Activated CD4-positive, alpha-beta T cell treated with anti-CD3 and anti-CD28 coated beads, Interleukin-2, amount 10 ng/mL, durations not matched to agents 7 days and 5 days (primary cell): Measurements from ENCODE around the gene SH3RF1. TPM values are rescaled to one million over a fixed set of nuclear protein-coding genes. Genes with fewer than 3 reads are reported as not detected.
"Not testable (repeated sequence)": the region's sequence is repeated elsewhere in the genome, so short reads cannot be mapped to it uniquely, and the experiment has no call there.

ENCODE experiments used
- CTCF ChIA-PET: fragments of 350-600 bp; sonication (Branson Sonifier 250); formaldehyde crosslinking; loops from one replicate; lab custom pipeline; 2021; ENCODE audit warnings: antibody characterized with exemption; lab: Charles Lee
- POLR2A ChIA-PET: fragments of 350-600 bp; sonication (Branson Sonifier 250); formaldehyde crosslinking; loops from one replicate; lab custom pipeline; 2021; ENCODE audit warnings: antibody characterized with exemption; lab: Charles Lee
- DNase-seq: peaks from one replicate; pipeline ENCODE4 v3.0.0-alpha.2; 2020
- H3K27ac Mint-ChIP-seq: one replicate; pipeline ENCODE4 v1.8.0; 2021; ENCODE audit warnings: mild to moderate bottlenecking, moderate library complexity, mixed read lengths
- H3K27me3 Mint-ChIP-seq: one replicate; pipeline ENCODE4 v1.8.0; 2021; ENCODE audit warnings: mixed read lengths
- H3K36me3 Mint-ChIP-seq: one replicate; pipeline ENCODE4 v1.8.0; 2021; ENCODE audit warnings: low read depth, mixed read lengths
- H3K4me1 Mint-ChIP-seq: one replicate; pipeline ENCODE4 v1.8.0; 2021; ENCODE audit warnings: mixed read lengths
- H3K4me3 Mint-ChIP-seq: one replicate; pipeline ENCODE4 v1.8.0; 2021; ENCODE audit warnings: mild to moderate bottlenecking, moderate library complexity, mixed read lengths
- H3K9me3 Mint-ChIP-seq: one replicate; pipeline ENCODE4 v1.8.0; 2021; ENCODE audit warnings: mixed read lengths
- total RNA-seq, 2 experiments: library from RNA; stranded (reverse); gene quantifications; one replicate each; pipeline ENCODE4 v1.2.3, GENCODE V29; 2021

Gene SH3RF1
- total RNA-seq, 2 experiments from 2014 or later, result 0.17 TPM

- H3K27ac Mint-ChIP-seq, result no peak overlapping the region
- no peak for DNase-seq
- ChIA-PET CTCF (interaction anchor here (0.6 kb wide), 1 partner anchor 644 kb away, joined by 3 read pairs; no protein-coding TSS in a partner anchor), POLR2A (no interaction called here)
- H3K27me3 Mint-ChIP-seq, result peaks cover 39% of the 10 kb centered on the region
- H3K9me3 Mint-ChIP-seq, result no peaks in the 10 kb centered on the region
- no peaks in the 10 kb centered on the region for H3K36me3 Mint-ChIP-seq
- H3K4me1 Mint-ChIP-seq, result no peaks in the 10 kb centered on the region
- H3K4me3 Mint-ChIP-seq, result no peak overlapping the region
Observed at GRCh38 chr4:169293343-169294176, 22.8 kb upstream of the SH3RF1 start.

DNA sequence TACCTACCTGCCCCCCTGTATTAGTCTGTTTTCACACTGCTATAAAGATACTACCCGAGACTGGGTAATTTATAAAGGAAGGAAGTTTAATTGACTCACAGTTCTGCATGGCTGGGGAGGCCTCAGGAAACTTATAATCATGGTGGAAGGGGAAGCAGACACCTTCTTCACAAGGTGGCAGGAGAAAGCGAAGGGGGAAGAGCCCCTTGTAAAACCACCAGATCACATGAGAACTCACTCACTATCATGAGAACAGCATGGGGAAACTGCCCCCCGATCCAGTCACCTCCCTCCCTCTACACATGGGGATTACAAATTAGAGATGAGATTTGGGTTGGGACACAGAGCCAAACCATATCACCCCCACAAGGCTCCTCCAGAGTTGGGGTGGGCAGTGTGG is 17.2 kb upstream of the SH3RF1 start:
- H3K4me1 Mint-ChIP-seq, H3K4me3 Mint-ChIP-seq, H3K9me3 Mint-ChIP-seq, H3K36me3 Mint-ChIP-seq, H3K27me3 Mint-ChIP-seq, POLR2A ChIA-PET, H3K27ac Mint-ChIP-seq, DNase-seq, CTCF ChIA-PET: not testable (repeated sequence)

GRCh38 chr4:169286562-169287301 is 16.0 kb upstream of the SH3RF1 start:
- no peak overlapping the region for H3K27ac Mint-ChIP-seq
- CTCF ChIA-PET, result interaction anchor here (0.9 kb wide), 1 partner anchor 9 kb away, joined by 4 read pairs; no protein-coding TSS in a partner anchor
- peaks cover 1% of the 10 kb centered on the region for H3K27me3 Mint-ChIP-seq
- DNase-seq, result no peak
- no peaks in the 10 kb centered on the region for H3K9me3 Mint-ChIP-seq
- no peak overlapping the region for H3K4me3 Mint-ChIP-seq
- POLR2A ChIA-PET, result no interaction called here
- H3K4me1 Mint-ChIP-seq, result no peaks in the 10 kb centered on the region
- no peaks in the 10 kb centered on the region for H3K36me3 Mint-ChIP-seq

- no peak overlapping the region for H3K27ac Mint-ChIP-seq
- H3K36me3 Mint-ChIP-seq, result no peaks in the 10 kb centered on the region
- no peak overlapping the region for H3K4me3 Mint-ChIP-seq
- no peaks in the 10 kb centered on the region for H3K4me1 Mint-ChIP-seq
- no peaks in the 10 kb centered on the region for H3K9me3 Mint-ChIP-seq
- POLR2A ChIA-PET, result no interaction called here
- peaks cover 8% of the 10 kb centered on the region for H3K27me3 Mint-ChIP-seq
- CTCF ChIA-PET, result no interaction called here
- DNase-seq, result no peak
Observed at GRCh38 chr4:169283114-169283509, 12.4 kb upstream of the SH3RF1 start.

DNA sequence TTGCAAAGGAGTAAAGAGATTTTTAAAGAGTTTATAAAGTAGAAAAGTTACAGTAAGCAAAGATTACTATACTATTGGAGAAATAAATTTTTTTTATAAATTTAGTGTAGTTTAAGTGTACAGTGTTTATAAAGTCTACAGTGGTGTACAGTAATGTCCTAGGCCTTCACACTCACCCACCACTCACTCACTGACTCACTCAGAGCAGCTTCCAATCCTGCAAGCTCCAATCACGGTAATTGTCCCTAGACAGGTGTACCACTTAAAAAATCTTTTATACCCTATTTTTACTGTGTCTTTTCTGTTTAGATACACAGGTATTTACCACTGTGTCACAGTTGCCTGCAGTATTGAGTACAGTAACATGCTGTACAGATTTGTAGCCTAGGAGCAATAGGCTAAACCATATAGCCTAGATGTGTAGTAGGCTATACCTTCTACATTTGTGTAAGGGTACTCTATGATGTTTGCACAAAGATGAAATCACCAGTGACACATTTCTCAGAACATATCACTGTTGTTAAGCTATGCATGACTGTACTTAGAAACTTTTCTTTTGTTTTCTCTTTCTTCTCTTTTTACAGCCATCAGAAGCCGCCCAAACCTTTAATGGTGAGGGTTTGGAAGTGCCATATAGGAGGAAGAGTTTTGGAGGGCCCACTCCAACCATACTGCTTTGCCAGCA is 11.8 kb upstream of the SH3RF1 start:
- Mint-ChIP-seq H3K4me3 (no peak overlapping the region), H3K27ac (no peak overlapping the region), H3K27me3 (peaks cover 7% of the 10 kb centered on the region), H3K9me3 (no peaks in the 10 kb centered on the region), H3K36me3 (no peaks in the 10 kb centered on the region), H3K4me1 (no peaks in the 10 kb centered on the region)
- ChIA-PET CTCF (interaction anchor here (0.7 kb wide), 1 partner anchor 204 kb away, joined by 3 read pairs; no protein-coding TSS in a partner anchor), POLR2A (no interaction called here)
- no peak for DNase-seq

GRCh38 chr4:169279108-169279507 is 8.4 kb upstream of the SH3RF1 start:
- DNase-seq, result no peak
- Mint-ChIP-seq H3K4me3 (no peak overlapping the region), H3K27me3 (peaks cover 27% of the 10 kb centered on the region), H3K4me1 (peaks cover 3% of the 10 kb centered on the region), H3K36me3 (no peaks in the 10 kb centered on the region), H3K9me3 (no peaks in the 10 kb centered on the region), H3K27ac (no peak overlapping the region)
- POLR2A ChIA-PET, result no interaction called here
- CTCF ChIA-PET, result interaction anchor here (1.1 kb wide), 1 partner anchor 9 kb away, joined by 3 read pairs; no protein-coding TSS in a partner anchor

DNA sequence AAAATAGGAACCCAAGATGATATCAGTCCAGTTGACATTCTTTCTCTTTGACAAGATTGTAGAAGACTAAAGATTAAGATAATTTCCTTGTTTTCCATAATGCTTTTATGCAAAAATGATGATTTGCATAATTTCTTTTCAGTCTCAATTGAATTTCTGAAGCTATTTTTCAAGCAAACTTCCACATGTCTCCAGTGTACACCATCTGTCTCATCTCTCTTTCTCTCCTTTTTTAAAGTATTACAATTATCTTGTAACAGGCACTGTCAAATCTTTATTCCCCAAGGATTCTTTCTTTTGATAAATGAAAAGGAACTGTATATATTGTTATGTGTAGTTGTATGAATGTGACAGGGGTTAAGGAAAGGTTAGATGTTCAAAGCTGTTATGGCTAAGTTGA is 7.9 kb upstream of the SH3RF1 start:
- ChIA-PET CTCF (interaction anchor here (1.1 kb wide), 1 partner anchor 9 kb away, joined by 3 read pairs; no protein-coding TSS in a partner anchor), POLR2A (no interaction called here)
- no peak for DNase-seq
- no peaks in the 10 kb centered on the region for H3K36me3 Mint-ChIP-seq
- peaks cover 31% of the 10 kb centered on the region for H3K27me3 Mint-ChIP-seq
- no peaks in the 10 kb centered on the region for H3K9me3 Mint-ChIP-seq
- H3K27ac Mint-ChIP-seq, result no peak overlapping the region
- H3K4me3 Mint-ChIP-seq, result no peak overlapping the region
- H3K4me1 Mint-ChIP-seq, result peaks cover 7% of the 10 kb centered on the region

- not testable (repeated sequence) for H3K27ac Mint-ChIP-seq, H3K4me1 Mint-ChIP-seq
Observed at GRCh38 chr4:169277838-169278237, 7.1 kb upstream of the SH3RF1 start.

GRCh38 chr4:169275180-169275579 is 4.4 kb upstream of the SH3RF1 start:
- H3K36me3 Mint-ChIP-seq, result no peaks in the 10 kb centered on the region
- ChIA-PET POLR2A (no interaction called here), CTCF (no interaction called here)
- H3K4me1 Mint-ChIP-seq, result peaks cover 13% of the 10 kb centered on the region
- no peaks in the 10 kb centered on the region for H3K9me3 Mint-ChIP-seq
- H3K27me3 Mint-ChIP-seq, result peaks cover 54% of the 10 kb centered on the region
- no peak for DNase-seq
- H3K4me3 Mint-ChIP-seq, result no peak overlapping the region
- no peak overlapping the region for H3K27ac Mint-ChIP-seq

More at GRCh38 chr4:169277838-169278237, 7.1 kb upstream of the SH3RF1 start:
- DNase-seq, H3K4me3 Mint-ChIP-seq, POLR2A ChIA-PET, H3K36me3 Mint-ChIP-seq, H3K9me3 Mint-ChIP-seq: not testable (repeated sequence)
- peaks cover 37% of the 10 kb centered on the region for H3K27me3 Mint-ChIP-seq
- CTCF ChIA-PET, result interaction anchor here (1.7 kb wide), 1 partner anchor 9 kb away, joined by 4 read pairs; no protein-coding TSS in a partner anchor

DNA sequence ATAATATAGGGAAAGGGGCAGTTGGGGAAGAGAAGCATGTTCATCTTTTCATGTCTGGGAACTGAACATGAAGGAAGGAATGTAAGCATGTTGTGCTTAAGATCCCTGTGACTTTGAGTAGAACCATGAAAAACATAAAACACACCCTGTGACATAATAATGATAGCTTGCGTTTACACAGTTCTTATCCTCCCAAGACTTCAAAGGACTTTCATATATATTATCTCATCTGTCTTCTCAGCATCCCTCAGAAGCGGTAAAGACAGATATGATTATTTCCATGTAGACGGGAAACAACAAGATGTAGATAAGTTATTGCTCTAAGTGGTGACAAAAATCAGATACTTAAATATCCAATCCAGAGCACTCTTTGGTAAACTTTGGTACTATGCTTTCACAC is 3.3 kb upstream of the SH3RF1 start:
- ChIA-PET POLR2A (no interaction called here), CTCF (no interaction called here)
- Mint-ChIP-seq H3K4me1 (peaks cover 18% of the 10 kb centered on the region), H3K27ac (no peak overlapping the region), H3K4me3 (no peak overlapping the region), H3K36me3 (no peaks in the 10 kb centered on the region), H3K27me3 (peaks cover 64% of the 10 kb centered on the region), H3K9me3 (no peaks in the 10 kb centered on the region)
- no peak for DNase-seq

DNA sequence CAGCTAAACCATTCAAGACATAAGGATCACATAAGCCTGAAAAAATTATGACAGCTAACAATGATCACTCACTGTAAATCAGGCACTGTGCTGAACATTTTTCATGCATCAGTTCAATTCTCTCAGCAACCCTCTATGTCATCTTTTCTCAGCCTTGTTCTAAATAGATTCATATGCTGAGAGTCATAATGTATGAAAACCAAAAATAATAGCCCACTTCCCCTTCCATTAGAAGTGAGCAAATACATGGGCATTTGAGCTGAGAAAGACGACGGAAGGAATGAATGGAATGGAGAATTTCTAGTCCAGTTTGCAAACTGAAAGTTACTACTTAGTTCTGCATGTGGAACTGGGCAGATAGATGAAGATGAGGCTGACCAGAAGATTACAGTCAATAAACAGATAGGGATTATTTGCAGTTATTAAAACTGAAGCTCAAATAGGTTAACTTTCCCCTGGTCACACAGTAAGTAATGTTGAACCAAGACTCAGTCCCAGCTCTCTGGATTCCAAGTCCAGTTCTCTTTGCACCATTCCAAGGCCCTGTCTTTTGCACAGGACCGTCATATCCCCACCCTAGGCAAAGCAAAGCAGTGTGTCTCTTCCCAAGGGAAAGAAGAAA is 1.6 kb upstream of the SH3RF1 start:
- no peaks in the 10 kb centered on the region for H3K36me3 Mint-ChIP-seq
- ChIA-PET POLR2A (interaction anchor here (0.7 kb wide), 1 partner anchor 544 kb away, joined by 3 read pairs; no protein-coding TSS in a partner anchor), CTCF (interaction anchor here (0.6 kb wide), 1 partner anchor 138 kb away, joined by 3 read pairs; no protein-coding TSS in a partner anchor)
- H3K9me3 Mint-ChIP-seq, result no peaks in the 10 kb centered on the region
- H3K4me1 Mint-ChIP-seq, result peaks cover 18% of the 10 kb centered on the region
- H3K27ac Mint-ChIP-seq, result no peak overlapping the region
- peak overlapping the region; percentile 49 for H3K4me3 Mint-ChIP-seq
- no peak for DNase-seq
- peaks cover 63% of the 10 kb centered on the region for H3K27me3 Mint-ChIP-seq

DNA sequence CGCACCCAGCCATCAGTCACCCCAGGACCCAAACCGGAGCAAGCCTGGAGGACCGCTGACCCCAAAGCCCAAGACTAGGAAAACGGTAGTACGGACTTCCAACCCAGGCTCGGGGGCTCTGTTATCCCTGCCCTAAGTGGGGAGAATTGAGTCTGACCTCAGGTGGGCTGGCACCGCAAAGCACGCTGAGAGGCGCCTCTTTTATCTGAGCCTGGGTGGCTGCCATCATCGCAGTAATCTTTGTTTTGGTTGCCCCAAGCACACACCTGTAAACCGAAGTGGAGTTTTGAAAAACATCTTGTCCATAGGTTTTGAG is 894 bp upstream of the SH3RF1 start:
- H3K27ac Mint-ChIP-seq, result no peak overlapping the region
- H3K4me1 Mint-ChIP-seq, result peaks cover 18% of the 10 kb centered on the region
- peak overlapping the region; percentile 49 for H3K4me3 Mint-ChIP-seq
- no peak for DNase-seq
- no peaks in the 10 kb centered on the region for H3K36me3 Mint-ChIP-seq
- H3K9me3 Mint-ChIP-seq, result no peaks in the 10 kb centered on the region
- CTCF ChIA-PET, result no interaction called here
- peaks cover 69% of the 10 kb centered on the region for H3K27me3 Mint-ChIP-seq
- POLR2A ChIA-PET, result no interaction called here
